ENCODE measurements around the gene TCP1. TPM values are rescaled to one million over a fixed set of nuclear protein-coding genes. Genes with fewer than 3 reads are reported as not detected.

TCP1 gene
- total RNA-seq, 6 donors from 2014 or later = 43.0 to 128 (median 95.2) TPM

GRCh38 chr6:159808647-159809046, 19.2 kb upstream of the TCP1 start:
- DNase-seq (no peak), ATAC-seq (ENCODE audit: low FRiP score in 2 of 2) (no peak)
- Histone ChIP-seq H3K36me3 (no peaks in the 10 kb centered on the region), H3K27ac (no peak overlapping the region), H3K4me3 (no peak overlapping the region), H3K4me1 (no peaks in the 10 kb centered on the region), H3K27me3 (no peaks in the 10 kb centered on the region), H3K9me3 (no peaks in the 10 kb centered on the region)
- WGBS, 2 donors = 81 to 82% methylated on average over 6 of the region's 6 CpGs
- TF ChIP-seq, protein P1, sequence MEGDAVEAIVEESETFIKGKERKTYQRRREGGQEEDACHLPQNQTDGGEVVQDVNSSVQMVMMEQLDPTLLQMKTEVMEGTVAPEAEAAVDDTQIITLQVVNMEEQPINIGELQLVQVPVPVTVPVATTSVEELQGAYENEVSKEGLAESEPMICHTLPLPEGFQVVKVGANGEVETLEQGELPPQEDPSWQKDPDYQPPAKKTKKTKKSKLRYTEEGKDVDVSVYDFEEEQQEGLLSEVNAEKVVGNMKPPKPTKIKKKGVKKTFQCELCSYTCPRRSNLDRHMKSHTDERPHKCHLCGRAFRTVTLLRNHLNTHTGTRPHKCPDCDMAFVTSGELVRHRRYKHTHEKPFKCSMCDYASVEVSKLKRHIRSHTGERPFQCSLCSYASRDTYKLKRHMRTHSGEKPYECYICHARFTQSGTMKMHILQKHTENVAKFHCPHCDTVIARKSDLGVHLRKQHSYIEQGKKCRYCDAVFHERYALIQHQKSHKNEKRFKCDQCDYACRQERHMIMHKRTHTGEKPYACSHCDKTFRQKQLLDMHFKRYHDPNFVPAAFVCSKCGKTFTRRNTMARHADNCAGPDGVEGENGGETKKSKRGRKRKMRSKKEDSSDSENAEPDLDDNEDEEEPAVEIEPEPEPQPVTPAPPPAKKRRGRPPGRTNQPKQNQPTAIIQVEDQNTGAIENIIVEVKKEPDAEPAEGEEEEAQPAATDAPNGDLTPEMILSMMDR (IDR thresholded peaks at IDR 0.05) = no peak
- TF ChIP-seq POLR2AphosphoS5 (IDR thresholded peaks at IDR 0.05) (no peak), EP300 (IDR thresholded peaks at IDR 0.05) (no peak)

DNA sequence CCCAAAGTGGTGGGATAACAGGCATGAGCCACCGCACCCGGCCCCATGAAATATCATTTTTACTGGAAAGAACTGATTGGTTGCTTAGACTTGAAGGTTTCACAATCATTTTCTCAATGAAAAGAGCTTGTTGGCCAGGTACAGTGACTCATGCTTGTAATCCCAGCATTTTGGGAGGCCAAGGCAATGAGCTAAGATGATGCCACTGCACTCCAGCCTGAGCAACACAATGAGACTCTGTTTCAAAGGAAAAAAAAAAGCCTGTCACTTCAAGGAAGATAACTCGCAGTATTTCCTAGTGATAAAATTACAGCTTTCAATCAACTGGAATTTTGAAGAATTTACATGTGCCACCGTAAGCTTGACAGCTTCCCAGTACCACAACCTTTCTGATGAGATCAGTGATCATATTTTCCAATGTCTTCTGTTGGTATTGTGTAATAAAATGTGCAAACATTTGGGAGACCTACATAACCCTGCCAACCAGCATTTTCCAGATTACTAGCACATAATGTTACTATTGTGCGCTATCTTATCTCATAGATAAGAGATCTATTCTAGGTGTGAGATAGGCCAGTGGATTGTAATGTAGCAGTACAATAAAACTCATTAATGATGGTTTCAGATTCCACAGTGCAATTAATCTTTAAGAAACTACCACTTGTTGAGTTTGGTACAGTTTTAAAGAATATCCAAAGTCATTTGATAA, 17.9 kb upstream of the TCP1 start:
- Histone ChIP-seq H3K4me3 (no peak overlapping the region), H3K27me3 (no peaks in the 10 kb centered on the region), H3K36me3 (no peaks in the 10 kb centered on the region), H3K4me1 (no peaks in the 10 kb centered on the region), H3K9me3 (no peaks in the 10 kb centered on the region), H3K27ac (no peak overlapping the region)
- TF ChIP-seq EP300 (IDR thresholded peaks at IDR 0.05) = no peak
- no peak for TF ChIP-seq POLR2A (IDR thresholded peaks at IDR 0.05)
- TF ChIP-seq, protein P1 (IDR thresholded peaks at IDR 0.05) = no peak
- TF ChIP-seq POLR2AphosphoS5 (IDR thresholded peaks at IDR 0.05) = no peak
- DNase-seq (no peak), ATAC-seq (ENCODE audit: low FRiP score in 2 of 2) (no peak)
- WGBS, 2 donors = 92 to 93% methylated on average over 5 of the region's 5 CpGs

DNA sequence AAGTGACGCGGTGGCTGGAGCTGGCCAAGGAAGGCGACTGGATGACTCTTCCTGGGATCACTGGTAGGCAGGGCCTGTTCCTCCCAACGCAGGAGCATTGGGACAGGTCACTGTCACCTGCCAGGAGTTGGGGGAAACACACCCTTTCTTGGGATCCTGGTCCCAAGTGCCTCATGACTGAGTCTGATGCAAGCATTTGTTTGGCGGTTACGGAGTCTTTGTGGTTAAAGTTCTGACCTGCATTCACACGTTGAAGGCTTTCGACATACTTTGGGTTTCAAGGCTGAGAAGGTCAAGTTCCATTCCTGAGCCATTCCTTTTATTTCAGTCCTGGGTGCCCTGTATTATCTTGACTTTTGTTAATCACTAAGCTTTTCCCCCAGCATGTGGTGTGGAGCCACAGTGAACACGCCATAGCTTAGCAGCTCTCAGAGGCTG, 16.6 kb upstream of the TCP1 start:
- Histone ChIP-seq H3K27ac (no peak overlapping the region), H3K4me3 (no peak overlapping the region), H3K36me3 (no peaks in the 10 kb centered on the region), H3K27me3 (no peaks in the 10 kb centered on the region), H3K4me1 (peaks cover 0 to 4% (median 0%) of the 10 kb centered on the region in 4 donors), H3K9me3 (no peaks in the 10 kb centered on the region)
- DNase-seq = no peak
- TF ChIP-seq POLR2A (IDR thresholded peaks at IDR 0.05) (no peak), EP300 (IDR thresholded peaks at IDR 0.05) (no peak), POLR2AphosphoS5 (IDR thresholded peaks at IDR 0.05) (no peak)
- TF ChIP-seq, protein P1 (IDR thresholded peaks at IDR 0.05) = no peak
- ATAC-seq (ENCODE audit: low FRiP score in 2 of 2) = no peak
- WGBS, 2 donors = 81 to 88% methylated on average over 9 of the region's 9 CpGs

- WGBS, 2 donors = 77 to 84% methylated on average over 6 of the region's 6 CpGs
- Histone ChIP-seq H3K27me3 (no peaks in the 10 kb centered on the region), H3K4me1 (peaks cover 0 to 4% (median 0%) of the 10 kb centered on the region in 4 donors), H3K4me3 (no peak overlapping the region), H3K27ac (no peak overlapping the region), H3K9me3 (no peaks in the 10 kb centered on the region), H3K36me3 (no peaks in the 10 kb centered on the region)
- ATAC-seq (ENCODE audit: low FRiP score in 2 of 2) = no peak
- DNase-seq = no peak
- TF ChIP-seq POLR2AphosphoS5 (IDR thresholded peaks at IDR 0.05) (no peak), EP300 (IDR thresholded peaks at IDR 0.05) (no peak), POLR2A (IDR thresholded peaks at IDR 0.05) (no peak)
- TF ChIP-seq, protein P1 (IDR thresholded peaks at IDR 0.05) = no peak
Measured at GRCh38 chr6:159805440-159806020, 16.1 kb upstream of the TCP1 start.
